NOMO-1 (cell line): ENCODE measurements around the gene PRRX2.
"Not testable (repeated sequence)": the region's sequence is repeated elsewhere in the genome, so short reads cannot be mapped to it uniquely, and the experiment has no call there.

Experiments used
- DNase-seq, 2 experiments: peaks; one replicate each; lab custom pipeline; 2025; ENCODE audit not compliant: unreplicated experiment in 2 of 2; lab: John Stamatoyannopoulos, UW

Gene PRRX2

GRCh38 chr9:129750013-129750638, 84.7 kb downstream of the PRRX2 start:
- DNase-seq = no peak

GRCh38 chr9:129751841-129752801, 86.7 kb downstream of the PRRX2 start:
- DNase-seq = no peak

GRCh38 chr9:129752900-129753729, 87.7 kb downstream of the PRRX2 start, which contains the start of gene PTGES:
Gene PTGES, minus strand, starts transcription at chr9:129753042. Its CDS starts 30 bp downstream, at chr9:129753012.
- DNase-seq = peak; percentile 64 to 65

GRCh38 chr9:129755151-129755550, 89.7 kb downstream of the PRRX2 start:
- no peak for DNase-seq

GRCh38 chr9:129756191-129756590, 90.7 kb downstream of the PRRX2 start:
- DNase-seq = no peak

GRCh38 chr9:129757045-129757444, 91.6 kb downstream of the PRRX2 start:
- DNase-seq = peak; percentile 8 to 52

- no peak for DNase-seq
These were observed 93.9 kb downstream of the PRRX2 start for GRCh38 chr9:129759319-129759718.

- DNase-seq = no peak
These were observed 94.5 kb downstream of the PRRX2 start for GRCh38 chr9:129759804-129760502.

GRCh38 chr9:129760784-129761183, 95.3 kb downstream of the PRRX2 start:
- not testable (repeated sequence) for DNase-seq

GRCh38 chr9:129761293-129761900, 96.0 kb downstream of the PRRX2 start:
- no peak for DNase-seq

- DNase-seq = no peak
These were observed 96.5 kb downstream of the PRRX2 start for GRCh38 chr9:129761901-129762369.

GRCh38 chr9:129762370-129762984, 97.0 kb downstream of the PRRX2 start:
- peak; percentile 64 to 66 for DNase-seq

GRCh38 chr9:129762985-129763926, 97.8 kb downstream of the PRRX2 start:
- peak; percentile 25 to 29 for DNase-seq

GRCh38 chr9:129765764-129766317, 100.4 kb downstream of the PRRX2 start:
- no peak for DNase-seq

- DNase-seq = no peak
These were observed 103.0 kb downstream of the PRRX2 start for GRCh38 chr9:129768486-129768885.

GRCh38 chr9:129769669-129770068, 104.2 kb downstream of the PRRX2 start:
- DNase-seq = no peak

GRCh38 chr9:129770741-129771140, 105.3 kb downstream of the PRRX2 start:
- no peak for DNase-seq
